HG03457 (cell line): ENCODE results near the gene MUL1.
"Not testable (repeated sequence)": the region's sequence is repeated elsewhere in the genome, so short reads cannot be mapped to it uniquely, and the experiment has no call there.

Experiments
- ATAC-seq: cut with Tn5 transposase; IDR thresholded peaks from one replicate; pipeline ENCODE4 v1.9.1; 2021; ENCODE audit warnings: moderate number of reproducible peaks; ENCODE audit not compliant: unreplicated experiment

The MUL1 gene

DNA sequence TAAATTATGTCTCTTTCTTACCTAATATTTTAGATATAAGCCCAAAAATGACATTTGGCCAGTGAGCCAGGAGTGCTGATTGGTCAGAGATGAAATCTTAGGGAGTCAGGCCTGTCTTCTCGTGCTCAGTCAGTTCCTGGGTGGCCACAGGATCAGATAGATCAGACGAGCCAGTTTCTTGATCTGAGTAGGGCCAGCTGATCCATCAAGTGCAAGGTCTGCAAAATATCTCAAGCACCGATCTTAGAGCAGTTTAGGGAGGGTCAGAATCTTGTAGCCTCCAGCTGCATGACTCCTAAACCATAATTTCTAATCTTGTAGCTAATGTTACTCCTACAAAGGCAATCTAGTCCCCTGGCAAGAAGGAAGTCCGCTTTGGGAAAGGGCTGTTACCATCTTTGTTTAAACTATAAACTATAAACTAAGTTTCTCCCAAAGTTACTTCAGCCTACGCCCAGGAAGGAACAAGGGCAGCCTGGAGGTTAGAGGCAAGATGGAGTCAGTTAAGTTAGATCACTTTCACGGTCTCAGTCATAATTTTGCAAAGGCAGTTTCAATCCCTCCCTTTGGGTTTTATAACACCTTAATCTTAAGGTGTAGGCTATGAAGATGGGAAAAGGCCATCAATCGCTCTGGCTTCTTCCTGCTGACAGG, 11.8 kb upstream of the MUL1 start:
- not testable (repeated sequence) for ATAC-seq

DNA sequence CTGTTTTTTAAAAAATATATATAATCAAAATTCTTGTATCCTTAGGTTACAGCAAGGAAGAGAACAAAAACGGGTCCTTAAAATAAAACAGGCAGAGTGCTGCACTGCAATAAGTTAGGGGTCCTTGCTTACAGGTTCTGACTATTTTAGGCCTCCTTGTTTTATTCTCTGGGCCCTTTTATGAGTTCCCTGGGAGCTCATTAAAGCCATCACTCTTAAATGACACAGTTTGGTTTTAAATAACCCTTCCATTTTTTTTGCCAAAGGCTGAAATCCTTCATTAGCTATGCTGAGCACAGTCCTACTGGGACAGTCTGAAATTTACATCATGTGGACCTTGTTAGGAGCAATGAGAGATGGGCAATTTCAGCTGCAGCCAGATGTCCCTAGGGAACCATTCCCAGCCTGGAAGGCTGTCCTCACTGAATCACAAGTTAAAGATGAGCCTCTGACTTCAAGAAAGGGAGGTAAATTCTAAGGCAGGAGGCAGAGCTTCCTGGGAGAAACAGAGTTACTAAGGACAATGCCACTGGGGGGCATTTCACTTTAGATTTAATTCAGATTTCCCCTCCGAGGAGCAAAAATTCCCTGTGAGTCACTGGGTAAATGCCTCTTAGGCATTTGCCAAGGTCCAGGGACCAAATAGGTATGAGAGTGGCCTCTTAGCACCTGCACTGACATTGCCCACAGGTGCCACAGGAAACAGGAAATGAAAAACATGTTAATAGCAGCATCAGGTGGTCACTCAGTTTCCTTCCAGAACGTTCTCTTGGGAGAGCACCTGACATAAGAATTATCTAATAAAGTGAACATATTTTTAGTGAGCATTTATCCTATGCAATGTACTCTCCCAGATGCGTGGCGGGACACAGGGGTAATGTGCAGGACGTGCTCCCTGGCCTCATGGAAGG, 3.8 kb upstream of the MUL1 start:
- no peak for ATAC-seq

DNA sequence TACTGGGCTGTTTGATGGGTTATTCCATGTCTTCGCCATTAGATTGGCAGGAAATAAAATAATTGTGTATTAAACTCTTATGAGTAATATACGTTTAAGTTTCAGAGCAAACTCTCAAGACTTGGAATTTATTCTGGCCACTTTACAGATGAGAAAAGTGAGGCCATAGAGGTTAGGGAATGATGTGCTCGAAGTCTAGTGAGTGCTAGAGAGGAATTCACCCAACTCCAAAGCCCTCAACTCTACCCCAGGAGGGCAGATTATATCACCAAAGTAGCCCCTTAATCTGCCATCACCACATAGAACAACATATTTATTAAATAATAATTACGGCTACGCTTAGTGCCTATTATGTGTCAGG, 440 bp upstream of the MUL1 start:
- ATAC-seq = no peak

DNA sequence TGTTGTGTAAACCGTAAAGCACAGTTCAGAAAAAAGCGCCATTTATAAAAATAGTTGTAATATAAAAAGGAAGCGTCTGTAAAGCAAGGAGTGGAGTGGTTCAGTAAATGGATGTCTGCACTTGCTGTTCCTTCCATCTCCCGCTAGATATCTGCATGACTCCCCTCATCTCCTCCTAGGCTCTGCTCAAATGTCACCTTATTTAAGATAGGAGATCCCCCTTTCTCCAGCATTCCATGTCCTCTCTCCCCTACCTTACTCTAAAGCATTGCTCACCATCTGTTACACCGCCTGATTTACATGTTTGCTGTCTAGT, 745 bp downstream of the MUL1 start:
- ATAC-seq = no peak

DNA sequence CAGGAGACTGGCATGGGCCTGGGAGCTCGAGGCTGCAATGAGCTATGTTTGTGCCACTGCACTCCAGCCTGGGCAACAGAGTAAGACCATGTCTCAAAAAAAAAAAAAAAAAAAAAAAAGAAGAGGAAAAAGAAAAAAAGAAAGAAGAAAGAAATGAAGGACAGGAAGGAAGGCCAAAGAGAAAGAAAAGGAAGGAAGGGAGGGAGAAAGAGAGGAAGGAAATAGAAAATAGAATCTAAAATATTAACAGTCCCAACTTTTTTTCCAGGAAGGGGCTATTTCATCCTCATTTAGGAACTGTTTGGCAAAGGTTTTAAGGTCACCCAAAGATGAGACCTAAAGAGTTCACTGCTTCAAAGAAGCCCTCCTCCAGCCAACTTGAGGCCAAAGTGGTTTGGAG, 2.5 kb downstream of the MUL1 start:
- no peak for ATAC-seq

DNA sequence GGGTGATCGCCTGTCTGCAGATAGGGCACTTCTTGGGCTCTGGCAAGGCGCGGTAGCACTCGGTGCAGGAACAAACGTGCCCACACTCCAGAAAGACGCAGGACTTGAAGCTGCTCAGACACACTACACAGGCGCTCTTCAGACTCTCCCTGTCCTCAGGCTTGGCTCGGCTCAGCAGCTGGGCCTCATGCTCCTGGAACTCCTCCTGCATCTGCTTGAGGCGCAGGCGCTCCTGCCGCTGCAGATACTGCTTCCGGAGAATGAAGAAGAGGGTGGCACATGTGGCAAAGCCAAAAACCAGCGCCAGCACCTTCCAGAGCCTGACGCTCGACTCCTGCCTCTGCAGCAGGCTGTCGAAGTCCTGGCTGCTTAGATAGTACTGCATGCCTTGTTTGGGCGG, 7.2 kb downstream of the MUL1 start:
- ATAC-seq = no peak

DNA sequence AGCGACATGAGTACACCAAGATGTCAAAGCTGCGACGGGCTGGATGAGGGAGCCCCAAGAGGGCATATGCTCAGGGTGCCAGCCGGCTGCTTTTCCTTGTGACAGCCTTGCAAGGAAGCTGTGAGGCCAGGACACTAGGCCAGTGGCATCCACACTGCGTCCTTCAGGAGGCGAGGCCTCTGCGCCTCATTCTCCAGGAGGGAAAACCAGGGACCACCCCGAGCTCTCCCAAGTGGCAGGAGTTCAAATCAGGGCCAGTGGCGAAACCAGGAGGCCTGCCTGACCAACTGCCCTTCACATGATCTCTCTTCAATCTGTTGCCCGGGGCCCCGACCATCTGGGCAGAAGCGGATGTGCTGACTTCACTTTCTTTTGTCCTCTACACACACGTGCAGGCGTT, 8.2 kb downstream of the MUL1 start:
- ATAC-seq = no peak

DNA sequence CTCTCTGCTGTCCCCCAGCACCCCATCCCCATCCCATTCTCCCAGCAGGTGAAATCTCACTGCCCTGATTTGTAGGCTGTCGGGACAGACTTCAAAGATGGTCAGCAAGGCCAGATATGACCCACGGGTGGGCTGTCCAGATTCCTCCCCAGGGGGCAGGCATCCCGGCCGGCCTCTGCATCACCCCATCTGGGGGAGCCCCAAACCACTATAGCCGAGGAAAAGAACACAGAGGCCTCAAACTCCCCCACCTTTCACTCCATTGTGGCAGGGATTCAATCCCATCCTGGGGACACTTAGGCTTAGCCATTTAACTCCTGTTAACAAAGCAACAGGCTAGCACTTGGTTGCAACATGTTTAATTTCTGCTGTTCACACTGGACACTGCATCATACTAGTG, 8.8 kb downstream of the MUL1 start:
- ATAC-seq = no peak

DNA sequence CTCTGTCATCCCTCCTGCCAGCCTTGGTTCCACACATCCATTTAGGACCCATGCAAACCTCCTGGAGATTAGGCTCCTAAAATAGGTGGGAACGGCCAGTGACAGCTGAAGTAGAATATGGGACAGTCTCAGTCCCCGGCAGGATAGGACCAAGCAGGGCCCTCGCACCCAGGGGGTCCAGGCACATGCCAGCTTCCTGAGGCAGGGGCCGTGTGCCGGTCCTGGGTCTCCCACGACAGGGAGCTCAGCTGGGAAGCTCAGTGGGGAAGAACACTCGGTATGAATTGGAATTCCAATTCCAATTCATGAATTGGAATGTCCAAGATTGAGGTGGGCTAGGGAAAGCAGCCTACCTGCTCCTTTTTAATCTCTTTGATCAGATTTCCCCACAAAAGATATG, 9.8 kb downstream of the MUL1 start:
- no peak for ATAC-seq

DNA sequence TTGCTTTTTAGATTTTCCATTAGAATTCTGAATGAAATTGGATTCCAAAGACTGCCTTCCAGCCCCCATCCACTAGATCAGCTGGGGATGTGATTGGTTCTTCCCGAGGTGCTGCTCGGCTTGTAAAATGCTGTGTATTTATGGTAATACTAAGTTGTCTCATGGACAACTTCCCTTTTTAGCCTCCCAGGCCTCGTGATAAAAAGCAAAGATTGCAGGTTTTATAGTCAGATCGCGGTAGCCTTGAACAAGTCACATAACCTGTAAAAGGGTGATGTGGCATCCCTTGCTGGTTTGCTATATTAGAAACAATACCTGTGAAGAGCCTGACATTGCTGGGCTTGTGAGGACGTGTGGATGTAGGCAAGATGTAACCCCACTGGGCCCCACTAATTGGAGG, 10.4 kb downstream of the MUL1 start:
- no peak for ATAC-seq

DNA sequence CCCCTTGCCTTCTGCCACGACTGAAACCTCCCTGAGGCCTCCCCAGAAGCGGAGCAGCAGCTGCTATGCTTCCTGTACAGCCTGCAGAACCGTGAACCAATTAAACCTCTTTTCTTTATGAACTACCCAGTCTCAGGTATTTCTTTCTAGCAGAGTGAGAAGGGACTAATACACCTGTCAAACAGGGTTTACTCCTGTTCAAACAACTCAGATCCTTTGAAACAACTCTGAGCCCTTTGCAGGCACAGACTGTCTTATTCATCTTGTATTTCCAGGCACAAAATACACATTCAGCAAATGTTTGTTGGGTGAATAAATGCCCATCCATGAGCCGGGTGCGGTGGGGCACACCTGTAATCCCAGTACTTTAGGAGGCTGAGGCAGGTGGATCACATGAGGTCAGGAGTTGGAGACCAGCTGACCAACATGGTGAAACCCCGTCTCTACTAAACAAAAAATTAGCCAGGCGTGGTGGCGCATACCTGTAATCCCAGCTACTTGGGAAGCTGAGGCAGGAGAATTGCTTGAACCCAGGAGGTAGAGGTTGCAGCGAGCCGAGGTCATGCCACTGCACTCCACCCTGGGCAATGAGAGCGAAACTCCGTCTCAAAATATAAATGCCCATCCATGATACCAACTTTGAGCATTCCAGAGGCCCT, 11.1 kb downstream of the MUL1 start:
- ATAC-seq = not testable (repeated sequence)

DNA sequence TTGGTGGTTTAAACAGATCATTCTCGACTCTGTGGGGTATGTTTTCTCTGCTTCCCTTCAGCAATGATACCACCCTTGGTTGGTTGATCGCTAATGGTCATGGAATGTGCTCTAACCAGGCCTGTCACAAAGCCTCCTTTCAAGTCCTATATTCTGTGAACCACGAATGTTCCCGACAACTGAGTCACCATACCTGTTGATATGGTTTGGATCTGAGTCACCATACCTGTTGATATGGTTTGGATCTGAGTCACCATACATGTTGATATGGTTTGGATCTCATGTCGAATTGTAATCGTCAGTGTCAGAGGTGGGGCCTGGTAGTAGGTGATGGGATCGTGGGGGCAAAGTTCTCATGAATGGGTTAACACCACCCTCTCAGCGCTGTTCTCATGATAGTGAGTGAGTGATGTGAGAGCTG, 11.7 kb downstream of the MUL1 start:
- no peak for ATAC-seq

DNA sequence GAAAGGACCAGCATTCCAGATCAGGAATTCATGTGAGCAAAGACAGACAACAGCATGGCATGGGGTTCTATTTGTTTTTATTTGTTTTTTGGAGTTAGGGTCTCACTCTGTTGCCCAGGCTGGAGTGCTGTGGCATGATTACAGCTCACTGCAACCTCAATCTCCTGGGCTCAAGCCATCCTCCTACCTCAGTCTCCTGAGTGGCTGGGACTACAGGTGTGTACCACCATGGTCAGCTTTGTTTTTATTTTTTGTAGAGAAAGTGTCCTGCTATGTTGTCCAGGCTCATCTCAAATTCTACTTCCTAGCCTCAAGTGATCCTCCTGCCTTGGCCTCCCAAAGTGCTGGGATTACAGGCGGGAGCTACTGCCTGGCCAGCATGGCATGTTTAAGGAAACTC, 12.3 kb downstream of the MUL1 start:
- no peak for ATAC-seq

DNA sequence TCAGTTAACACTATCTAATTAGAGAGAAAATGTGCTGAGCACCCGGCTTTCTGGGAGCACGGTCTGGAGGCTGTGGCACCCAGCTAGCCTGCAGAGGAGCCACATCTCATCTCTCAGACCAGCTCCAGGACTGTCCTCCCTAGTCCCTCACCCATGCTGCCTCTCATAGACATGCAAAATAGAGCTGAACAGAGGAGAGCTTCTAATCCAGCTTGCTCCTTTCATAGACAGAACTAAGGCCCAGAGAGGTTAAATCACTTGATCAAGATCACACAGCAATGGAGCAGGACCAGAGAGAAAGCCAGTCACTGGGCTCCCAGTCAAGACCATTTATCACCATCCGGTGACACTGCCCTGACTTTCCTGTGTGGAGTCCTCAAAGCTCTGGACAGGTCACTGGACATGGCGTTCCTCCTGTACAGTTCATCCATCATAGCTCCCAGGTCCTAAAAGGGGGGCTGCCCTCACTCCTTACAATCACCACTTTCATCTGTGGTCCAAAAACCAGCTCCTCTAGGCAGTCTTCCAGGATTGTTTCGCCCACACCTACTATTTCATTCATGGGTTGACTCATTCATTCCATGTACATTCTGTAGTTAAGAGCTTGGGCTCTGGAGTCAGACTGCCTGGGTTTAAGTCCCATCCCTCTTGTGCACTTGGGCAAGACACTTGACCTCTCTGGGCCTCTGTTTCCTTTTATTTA, 13.2 kb downstream of the MUL1 start:
- no peak for ATAC-seq

DNA sequence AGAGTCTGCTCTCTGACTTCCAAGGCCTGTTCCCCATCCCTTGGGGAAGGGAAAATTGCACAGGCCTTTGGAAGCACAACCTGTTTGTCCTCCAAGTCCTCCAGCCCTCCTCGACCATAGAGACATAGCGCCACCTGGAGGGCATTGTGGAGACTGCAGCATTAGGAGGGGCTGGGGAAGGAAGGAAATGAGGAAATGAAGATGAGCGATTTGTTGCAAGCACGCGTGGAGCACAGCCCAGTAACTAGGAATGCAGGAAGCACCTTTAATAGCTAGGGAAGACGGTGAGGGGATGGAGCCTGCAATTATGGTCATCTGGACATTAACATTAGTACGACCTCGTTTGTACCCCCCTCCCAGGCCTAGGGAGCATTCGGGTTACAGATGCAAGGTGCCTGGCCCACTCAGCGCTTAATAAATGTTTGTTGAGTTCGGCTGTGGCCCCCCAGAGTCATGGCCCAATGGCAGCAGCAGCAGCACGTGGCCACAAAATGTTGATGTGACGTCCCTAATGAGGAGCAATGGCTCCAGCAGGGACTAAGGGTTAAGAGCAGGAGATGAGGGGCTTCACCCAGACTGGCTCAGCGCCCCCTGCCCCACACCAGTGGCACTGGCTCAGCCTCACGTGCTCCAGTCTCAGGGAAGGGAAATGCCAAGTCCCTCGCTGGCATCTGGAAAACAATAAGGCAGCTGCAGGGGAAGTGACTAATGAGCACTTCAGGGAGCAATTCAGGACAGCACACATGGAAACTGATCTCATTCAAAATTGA, 13.9 kb downstream of the MUL1 start:
- ATAC-seq = no peak

DNA sequence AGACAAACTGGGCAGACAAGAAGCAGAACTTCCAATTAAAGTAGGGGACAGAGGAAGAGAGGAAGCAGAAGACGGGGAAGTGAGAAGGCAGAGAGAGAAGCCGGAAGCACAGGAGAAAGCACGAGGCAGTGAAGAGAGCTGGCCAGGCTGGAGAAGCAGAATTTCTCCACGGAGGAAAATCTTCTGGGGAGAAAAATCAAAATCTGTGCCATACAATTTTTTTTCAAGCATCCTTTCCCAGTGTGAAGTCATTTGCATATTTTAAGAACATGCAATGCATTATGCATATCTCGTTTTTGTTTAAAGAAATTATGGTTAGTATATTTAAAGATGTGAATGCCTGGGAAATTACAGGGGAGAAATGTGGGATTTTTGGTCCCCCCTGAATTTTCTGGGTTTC, 14.6 kb downstream of the MUL1 start:
- no peak for ATAC-seq

DNA sequence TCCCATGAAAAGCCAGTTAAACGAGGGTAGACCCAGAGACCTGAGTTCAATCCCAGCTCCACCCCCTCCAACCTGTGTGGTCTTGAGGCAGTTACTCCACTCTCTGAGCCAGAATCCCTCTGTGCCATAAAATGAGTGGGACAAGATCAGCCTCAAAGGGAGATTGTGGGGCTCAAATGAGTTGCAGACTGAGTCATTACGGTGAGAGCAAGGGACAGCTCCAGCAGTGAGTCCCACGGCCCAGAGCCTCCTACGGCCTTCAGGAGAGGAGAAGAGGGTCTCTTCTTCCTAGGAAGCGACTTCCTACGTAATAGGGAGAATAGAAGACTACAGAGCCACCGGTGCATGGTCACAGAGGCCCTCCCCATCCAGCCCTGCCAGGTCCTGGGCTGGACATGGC, 15.2 kb downstream of the MUL1 start:
- ATAC-seq = no peak

DNA sequence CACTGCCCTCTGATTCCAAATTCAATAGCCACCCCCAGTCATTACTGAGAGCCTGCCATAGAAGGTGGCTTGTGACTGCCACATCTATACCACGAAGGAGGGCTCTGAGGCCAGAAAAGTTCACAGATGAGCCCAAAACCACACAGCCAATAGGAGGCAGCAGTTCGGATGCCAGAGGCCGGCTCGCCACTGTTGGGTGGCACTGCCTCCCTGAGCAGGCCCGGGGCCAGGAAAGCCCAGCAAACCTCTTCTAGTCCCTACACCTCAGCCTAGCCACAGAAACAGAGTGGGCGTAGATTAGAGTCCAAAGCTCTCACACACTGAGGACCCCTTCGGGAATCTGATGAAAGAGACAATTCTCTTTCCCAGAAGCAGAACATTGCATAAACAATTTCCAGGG, 16.1 kb downstream of the MUL1 start:
- ATAC-seq = no peak

DNA sequence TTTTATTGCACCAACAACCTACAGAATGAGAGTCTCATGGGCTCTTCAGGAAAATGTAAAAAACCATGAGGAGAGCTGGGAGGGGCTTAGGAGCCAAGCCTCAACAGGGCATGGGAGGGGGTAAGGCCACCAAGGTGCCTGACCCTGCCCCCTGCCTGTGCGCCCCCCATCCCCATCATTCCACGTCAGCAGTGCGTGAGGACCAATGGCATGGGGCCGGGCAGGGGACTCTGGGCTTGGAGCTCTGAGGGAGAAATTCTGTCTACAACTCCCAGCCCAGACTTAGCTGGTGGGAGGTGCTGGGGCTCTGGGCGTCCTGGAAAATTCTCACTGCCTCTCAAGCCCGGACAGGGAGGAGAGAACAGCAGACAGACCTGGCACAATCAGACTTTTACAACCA, 16.8 kb downstream of the MUL1 start:
- no peak for ATAC-seq

DNA sequence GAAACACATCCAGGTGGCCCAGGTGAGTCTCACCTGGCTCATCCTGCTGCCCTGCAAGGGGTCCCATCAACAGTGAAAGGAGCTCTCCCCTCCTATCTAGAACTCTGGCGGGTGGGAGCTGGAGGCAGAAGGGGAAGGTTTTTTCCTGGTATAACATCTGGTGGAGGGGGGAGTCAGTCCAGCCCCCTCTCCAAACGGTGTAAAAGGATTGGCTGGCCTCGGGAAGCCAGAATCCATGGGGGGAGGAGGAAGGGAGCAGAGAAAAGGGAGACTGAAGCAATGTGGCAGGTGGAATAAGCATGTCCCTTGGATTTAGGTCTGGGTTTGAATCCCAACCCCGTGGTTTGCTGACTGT, 20.7 kb downstream of the MUL1 start:
- no peak for ATAC-seq
